GM23338 (cell line): ENCODE results near the gene LPO. TPM values are rescaled to one million over a fixed set of nuclear protein-coding genes. Genes with fewer than 3 reads are reported as not detected.

ENCODE experiments used
- ATAC-seq: fragments of 200-7000 bp; cut with Tn5 transposase; 3 replicates; pipeline ENCODE4 v1.9.1; 2020
- DNase-seq: peaks from one replicate; pipeline ENCODE4 v3.0.0-alpha.2; 2015; ENCODE audit warnings: low spot score
- H2AFZ ChIP-seq: fragments of 200-600 bp; sonication (generic); 2 replicates; pipeline ENCODE4 v1.8.0; 2016; ENCODE audit warnings: antibody characterized with exemption, mild to moderate bottlenecking, moderate library complexity
- H3F3A ChIP-seq: fragments of 200-600 bp; sonication (generic); replicated peaks from 2 replicates; pipeline ENCODE4 v1.8.0; 2017; ENCODE audit warnings: antibody characterized with exemption, mixed run types, low read depth
- H3K27ac ChIP-seq: fragments of 200-600 bp; sonication (generic); 2 replicates; pipeline ENCODE4 v1.6.1; 2016; ENCODE audit warnings: low read depth
- H3K27me3 ChIP-seq: fragments of 200-600 bp; sonication (generic); 2 replicates; pipeline ENCODE4 v1.8.0; 2016; ENCODE audit warnings: mild to moderate bottlenecking, mixed run types, moderate library complexity; ENCODE audit not compliant: insufficient read depth
- H3K36me3 ChIP-seq: fragments of 200-600 bp; sonication (generic); 2 replicates; pipeline ENCODE4 v1.8.0; 2016; ENCODE audit warnings: mild to moderate bottlenecking; ENCODE audit not compliant: insufficient read depth
- H3K4me1 ChIP-seq: fragments of 200-600 bp; sonication (generic); 2 replicates; pipeline ENCODE4 v1.8.0; 2016; ENCODE audit warnings: mild to moderate bottlenecking, moderate library complexity; ENCODE audit not compliant: insufficient read depth
- H3K4me2 ChIP-seq: fragments of 200-600 bp; sonication (generic); 2 replicates; pipeline ENCODE4 v1.7.1; 2017; ENCODE audit warnings: mixed run types
- H3K4me3 ChIP-seq: fragments of 200-600 bp; sonication (generic); 2 replicates; pipeline ENCODE4 v1.6.1; 2016; ENCODE audit warnings: mixed run types
- H3K79me2 ChIP-seq: fragments of 200-600 bp; sonication (generic); replicated peaks from 2 replicates; pipeline ENCODE4 v1.8.0; 2017; ENCODE audit warnings: mild to moderate bottlenecking; ENCODE audit not compliant: insufficient read depth
- H3K9me2 ChIP-seq: fragments of 200-600 bp; sonication (generic); 2 replicates; pipeline ENCODE4 v1.8.0; 2017; ENCODE audit not compliant: insufficient read depth
- H4K20me1 ChIP-seq: fragments of 200-600 bp; sonication (generic); replicated peaks from 2 replicates; pipeline ENCODE4 v1.8.0; 2017; ENCODE audit warnings: mild to moderate bottlenecking; ENCODE audit not compliant: insufficient read depth
- H3K27ac Mint-ChIP-seq: 2 replicates; pipeline ENCODE4 v1.8.0; 2020; ENCODE audit warnings: inconsistent platforms, mild to moderate bottlenecking, moderate library complexity, mixed read lengths
- H3K27me3 Mint-ChIP-seq: 3 replicates; pipeline ENCODE4 v1.8.0; 2022; ENCODE audit warnings: low read depth, mild to moderate bottlenecking, moderate library complexity, mixed read lengths, inconsistent platforms; ENCODE audit not compliant: insufficient read depth, poor library complexity
- H3K36me3 Mint-ChIP-seq: 3 replicates; pipeline ENCODE4 v1.8.0; 2021; ENCODE audit warnings: low read depth, mild to moderate bottlenecking, inconsistent platforms, moderate library complexity, mixed read lengths
- H3K4me1 Mint-ChIP-seq: 3 replicates; pipeline ENCODE4 v1.8.0; 2020; ENCODE audit warnings: mild to moderate bottlenecking, inconsistent platforms, mixed read lengths
- H3K4me3 Mint-ChIP-seq: 3 replicates; pipeline ENCODE4 v1.8.0; 2021; ENCODE audit warnings: moderate library complexity, mild to moderate bottlenecking, inconsistent platforms, mixed read lengths
- H3K9me3 Mint-ChIP-seq: 3 replicates; pipeline ENCODE4 v1.8.0; 2020; ENCODE audit warnings: moderate library complexity, mild to moderate bottlenecking, inconsistent platforms, mixed read lengths
- CREB1 ChIP-seq: fragments of 250-450 bp; sonication (Bioruptor Pico); IDR thresholded peaks from 2 replicates; pipeline ENCODE4 v1.5.0; 2020; ENCODE audit warnings: low read depth, mild to moderate bottlenecking, moderate library complexity
- CTCF ChIP-seq, 2 experiments: fragments of 200-600 bp in 1 of 2; sonication (generic) in 1 of 2; conservative IDR thresholded peaks; 2 replicates each; pipeline versions ENCODE4 v1.5.1 to v1.6.1; 2016 to 2017; ENCODE audit warnings: antibody characterized with exemption in 2 of 2, low read depth in 2 of 2, mild to moderate bottlenecking in 2 of 2, moderate library complexity in 1 of 2
- JUNB ChIP-seq: IDR thresholded peaks from one replicate; pipeline ENCODE4 v1.6.1; 2016; ENCODE audit warnings: antibody characterized with exemption; ENCODE audit not compliant: unreplicated experiment
- REST ChIP-seq: IDR thresholded peaks from one replicate; pipeline ENCODE4 v1.6.1; 2018; ENCODE audit warnings: antibody characterized with exemption; ENCODE audit not compliant: unreplicated experiment
- ZNF462 ChIP-seq: fragments of 250-450 bp; sonication (Bioruptor Pico); IDR thresholded peaks from 2 replicates; pipeline ENCODE4 v1.5.0; 2020; ENCODE audit warnings: mild to moderate bottlenecking, moderate library complexity
- polyA plus RNA-seq: library from polyadenylated mRNA; unstranded; fragments of >200 nt; fragmentation: Nextera tagmentation; extraction: Ambion mirVana; gene quantifications from 2 replicates; pipeline ENCODE4 v1.2.1, GENCODE V29; 2016
- total RNA-seq: library from RNA; depleted of rRNA; stranded (reverse); fragments of >200 nt; shearing (Covaris generic); gene quantifications from 2 replicates; pipeline ENCODE4 v1.2.3, GENCODE V29; 2014

Gene LPO
- total and polyA plus RNA-seq, 2 experiments from 2014 or later = 0.13 to 0.35 TPM

GRCh38 chr17:58244963-58245362 is 6.6 kb downstream of the LPO start (continued):
- TF ChIP-seq REST = no peak

GRCh38 chr17:58245428-58246103 is 7.2 kb downstream of the LPO start:
- Mint-ChIP-seq H3K9me3 (peaks cover 11% of the 10 kb centered on the region), H3K27me3 (peaks cover 51% of the 10 kb centered on the region), H3K4me3 (no peak overlapping the region), H3K27ac (no peak overlapping the region), H3K36me3 (peaks cover 8% of the 10 kb centered on the region), H3K4me1 (peaks cover 23% of the 10 kb centered on the region)
- DNase-seq = no peak
- no peaks in the 10 kb centered on the region for H4K20me1 ChIP-seq
- no peak overlapping the region for H3K4me2 ChIP-seq
- H3K9me2 ChIP-seq = 0 out of 2 replicates have a peak, but pooled peaks cover 4% of the 10 kb centered on the region
- no peak for ATAC-seq
- no peak overlapping the region for H2AFZ ChIP-seq
- H3K36me3 ChIP-seq = no peaks in the 10 kb centered on the region
- H3K79me2 ChIP-seq = no peaks in the 10 kb centered on the region
- no peak overlapping the region for H3K4me3 ChIP-seq
- peaks cover 10% of the 10 kb centered on the region; the same call in 1 of the 2 replicates for H3K4me1 ChIP-seq
- no peak for TF ChIP-seq CREB1
- no peak for TF ChIP-seq ZNF462 (CRISPR knock-in tag)
- no peak for TF ChIP-seq CTCF (conservative IDR thresholded peaks at IDR 0.05; ENCODE audit: low read depth in 2 of 2)
- TF ChIP-seq JUNB = no peak
- peaks cover 44% of the 10 kb centered on the region for H3K27me3 ChIP-seq
- H3F3A ChIP-seq = no peaks in the 10 kb centered on the region
- H3K27ac ChIP-seq = no peak overlapping the region
